ENCODE data around the gene VIL1. TPM values are rescaled to one million over a fixed set of nuclear protein-coding genes. Genes with fewer than 3 reads are reported as not detected.

VIL1 gene
- total and polyA plus RNA-seq, 9 of the 15 experiments (the other 6 are each of a cell fraction or from before 2014, with no cell fraction given), result 0.51 to 2.7 (median 1.2) TPM

DNA sequence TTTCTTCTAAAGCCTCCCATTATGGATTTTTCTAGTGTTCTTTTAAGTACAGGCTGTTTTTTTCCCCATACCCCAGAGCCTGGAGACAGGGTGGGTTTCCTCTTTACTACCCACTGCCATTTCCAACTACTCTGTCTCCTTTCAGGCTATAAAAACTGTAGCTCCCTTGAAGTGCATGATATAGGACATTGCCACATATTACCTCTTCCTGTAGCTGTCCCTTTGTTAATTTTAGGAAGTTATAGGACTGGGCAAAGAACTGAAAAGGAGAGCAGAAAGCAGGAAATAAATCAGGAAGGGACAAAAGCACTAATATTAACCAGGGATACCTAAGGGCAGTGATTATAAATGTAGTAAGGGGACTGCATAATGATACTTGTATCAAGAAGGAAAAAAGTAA, 54.1 kb downstream of the VIL1 start:
- Histone ChIP-seq H3K79me2 (ENCODE audit: control insufficient read depth, insufficient read depth, low read length) (no peaks in the 10 kb centered on the region), H3K4me3 (no peak overlapping the region), H3K4me1 (replicated peaks in 1 of 2; ENCODE audit: control insufficient read depth in 2 of 2, insufficient read depth in 2 of 2, low read length in 2 of 2) (peaks cover 0 to 5% of the 10 kb centered on the region in 2 experiments; a peak in 3 of 5 replicates), H4K20me1 (replicated peaks; ENCODE audit: control insufficient read depth, insufficient read depth, low read length) (no peaks in the 10 kb centered on the region), H3K9me3 (replicated peaks; ENCODE audit: control insufficient read depth, insufficient read depth, low read depth, low read length) (no peaks in the 10 kb centered on the region), H3K27ac (ENCODE audit: extremely low read depth, low read depth, low read length) (no peak overlapping the region), H3K9ac (ENCODE audit: insufficient read depth in 1 of 2, low read depth in 2 of 2, low read length in 2 of 2) (no peak overlapping the region), H3K4me2 (ENCODE audit: insufficient read depth, low read length) (no peak overlapping the region), H3K36me3 (ENCODE audit: control insufficient read depth, insufficient read depth, low read length) (peaks cover 66% of the 10 kb centered on the region), H2AFZ (ENCODE audit: low read depth, low read length) (no peak overlapping the region), H3K27me3 (ENCODE audit: control insufficient read depth in 2 of 2, insufficient read depth in 2 of 2, low read length in 2 of 2) (no peaks in the 10 kb centered on the region), H3K9me1 (ENCODE audit: control insufficient read depth, insufficient read depth, low read length) (no peaks in the 10 kb centered on the region)
- in situ Hi-C loops (cut with MboI), result no loop called here
- POLR2A ChIA-PET, result interaction anchor here (1.3 kb wide), 1 partner anchor 16 kb away, joined by 3 read pairs; no protein-coding TSS in a partner anchor
- TF ChIP-seq RBM15 (IDR thresholded peaks at IDR 0.05; ENCODE audit: insufficient read depth, low read length), result no peak
- no peak for TF ChIP-seq SREBF2 (CRISPR knock-in tag; IDR thresholded peaks at IDR 0.05)
- no peak for TF ChIP-seq ELF4 (CRISPR knock-in tag; IDR thresholded peaks at IDR 0.05)
- no peak for TF ChIP-seq JUNB (CRISPR knock-in tag; conservative IDR thresholded peaks at IDR 0.05)
- DNase-seq (ENCODE audit: extremely low read depth in 1 of 4, low spot score in 3 of 4) (no peak), FAIRE-seq (no peak), ATAC-seq (no peak)
- intact Hi-C loops (cut with micrococcal nuclease), result no loop called here
- CTCF ChIA-PET (ENCODE audit: low intra/inter-chr PET ratio), result no interaction called here
- no TSS peak for BruUV-seq (replicated peaks)

DNA sequence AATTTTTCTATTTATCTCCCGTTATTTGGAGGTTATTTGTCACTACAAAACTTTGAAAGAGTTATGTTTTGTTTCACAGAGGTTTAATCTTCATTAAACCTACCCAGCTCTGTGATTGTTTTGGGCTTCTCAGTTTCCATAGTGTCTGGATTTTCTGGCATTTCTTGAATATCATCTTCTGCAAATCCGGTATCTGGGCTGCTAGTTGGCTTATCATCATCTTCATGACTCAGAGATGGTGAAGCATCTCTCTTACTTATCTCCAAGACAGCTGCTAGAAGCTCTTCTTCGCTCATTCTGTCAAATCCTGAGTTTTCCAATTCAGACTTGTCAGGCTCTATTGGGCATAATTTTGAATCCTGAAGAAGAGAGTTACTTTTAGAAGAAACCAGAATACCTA, 55.6 kb downstream of the VIL1 start:
- 46% methylated on average over 3 of the region's 3 CpGs for WGBS (ENCODE audit: insufficient coverage, low coverage, missing lambda C conversion rate)
- H3K9me3 ChIP-seq (replicated peaks; ENCODE audit: control insufficient read depth, insufficient read depth, low read depth, low read length), result no peaks in the 10 kb centered on the region
- no peak overlapping the region for H3K27ac ChIP-seq (ENCODE audit: extremely low read depth, low read depth, low read length)
- CTCF ChIA-PET (ENCODE audit: low intra/inter-chr PET ratio), result no interaction called here
- FAIRE-seq (no peak), DNase-seq (ENCODE audit: extremely low read depth in 1 of 4, low spot score in 3 of 4) (no peak), ATAC-seq (no peak)
- no peaks in the 10 kb centered on the region for H3K79me2 ChIP-seq (ENCODE audit: control insufficient read depth, insufficient read depth, low read length)
- in situ Hi-C loops (cut with MboI), result no loop called here
- H3K36me3 ChIP-seq (ENCODE audit: control insufficient read depth, insufficient read depth, low read length), result peaks cover 74% of the 10 kb centered on the region
- TF ChIP-seq, protein P1, sequence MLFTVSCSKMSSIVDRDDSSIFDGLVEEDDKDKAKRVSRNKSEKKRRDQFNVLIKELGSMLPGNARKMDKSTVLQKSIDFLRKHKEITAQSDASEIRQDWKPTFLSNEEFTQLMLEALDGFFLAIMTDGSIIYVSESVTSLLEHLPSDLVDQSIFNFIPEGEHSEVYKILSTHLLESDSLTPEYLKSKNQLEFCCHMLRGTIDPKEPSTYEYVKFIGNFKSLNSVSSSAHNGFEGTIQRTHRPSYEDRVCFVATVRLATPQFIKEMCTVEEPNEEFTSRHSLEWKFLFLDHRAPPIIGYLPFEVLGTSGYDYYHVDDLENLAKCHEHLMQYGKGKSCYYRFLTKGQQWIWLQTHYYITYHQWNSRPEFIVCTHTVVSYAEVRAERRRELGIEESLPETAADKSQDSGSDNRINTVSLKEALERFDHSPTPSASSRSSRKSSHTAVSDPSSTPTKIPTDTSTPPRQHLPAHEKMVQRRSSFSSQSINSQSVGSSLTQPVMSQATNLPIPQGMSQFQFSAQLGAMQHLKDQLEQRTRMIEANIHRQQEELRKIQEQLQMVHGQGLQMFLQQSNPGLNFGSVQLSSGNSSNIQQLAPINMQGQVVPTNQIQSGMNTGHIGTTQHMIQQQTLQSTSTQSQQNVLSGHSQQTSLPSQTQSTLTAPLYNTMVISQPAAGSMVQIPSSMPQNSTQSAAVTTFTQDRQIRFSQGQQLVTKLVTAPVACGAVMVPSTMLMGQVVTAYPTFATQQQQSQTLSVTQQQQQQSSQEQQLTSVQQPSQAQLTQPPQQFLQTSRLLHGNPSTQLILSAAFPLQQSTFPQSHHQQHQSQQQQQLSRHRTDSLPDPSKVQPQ (CRISPR knock-in tag; IDR thresholded peaks at IDR 0.05; ENCODE audit: borderline replicate concordance), result no peak
- TF ChIP-seq, protein P2, sequence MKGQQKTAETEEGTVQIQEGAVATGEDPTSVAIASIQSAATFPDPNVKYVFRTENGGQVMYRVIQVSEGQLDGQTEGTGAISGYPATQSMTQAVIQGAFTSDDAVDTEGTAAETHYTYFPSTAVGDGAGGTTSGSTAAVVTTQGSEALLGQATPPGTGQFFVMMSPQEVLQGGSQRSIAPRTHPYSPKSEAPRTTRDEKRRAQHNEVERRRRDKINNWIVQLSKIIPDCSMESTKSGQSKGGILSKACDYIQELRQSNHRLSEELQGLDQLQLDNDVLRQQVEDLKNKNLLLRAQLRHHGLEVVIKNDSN (CRISPR knock-in tag; IDR thresholded peaks at IDR 0.05), result no peak
- TF ChIP-seq KDM2B (CRISPR knock-in tag; IDR thresholded peaks at IDR 0.05) (no peak), KLF6 (CRISPR knock-in tag; IDR thresholded peaks at IDR 0.05; ENCODE audit: borderline replicate concordance) (no peak), FOSL1 (tag; conservative IDR thresholded peaks at IDR 0.05) (peak; percentile 70), JUND (IDR thresholded peaks at IDR 0.05; ENCODE audit: borderline replicate concordance, low read depth, low read length) (peak; percentile 11; the same call in 1 of the 2 replicates), JUND (tag; IDR thresholded peaks at IDR 0.05; ENCODE audit: borderline replicate concordance, low read depth, low read length) (no peak), E2F3 (CRISPR knock-in tag; IDR thresholded peaks at IDR 0.05) (no peak), NR2C1 (IDR thresholded peaks at IDR 0.05) (no peak), NR2C1 (tag; IDR thresholded peaks at IDR 0.05) (no peak), SREBF2 (CRISPR knock-in tag; IDR thresholded peaks at IDR 0.05) (no peak)
- H2AFZ ChIP-seq (ENCODE audit: low read depth, low read length), result no peak overlapping the region
- no peak overlapping the region for H3K9ac ChIP-seq (ENCODE audit: insufficient read depth in 1 of 2, low read depth in 2 of 2, low read length in 2 of 2)
- no peak overlapping the region for H3K4me3 ChIP-seq
- intact Hi-C loops (cut with micrococcal nuclease), result no loop called here
- no peaks in the 10 kb centered on the region for H3K9me1 ChIP-seq (ENCODE audit: control insufficient read depth, insufficient read depth, low read length)
- no peaks in the 10 kb centered on the region for H4K20me1 ChIP-seq (replicated peaks; ENCODE audit: control insufficient read depth, insufficient read depth, low read length)
- H3K4me2 ChIP-seq (ENCODE audit: insufficient read depth, low read length), result no peak overlapping the region
- POLR2A ChIA-PET, result interaction anchor here (0.6 to 1.3 kb wide), 2 partner anchors 17 to 28 kb away, joined by 3 to 4 read pairs; no protein-coding TSS in a partner anchor
- no peaks in the 10 kb centered on the region for H3K27me3 ChIP-seq (ENCODE audit: control insufficient read depth in 2 of 2, insufficient read depth in 2 of 2, low read length in 2 of 2)
- peaks cover 0 to 5% of the 10 kb centered on the region in 2 experiments; a peak in 3 of 5 replicates for H3K4me1 ChIP-seq (replicated peaks in 1 of 2; ENCODE audit: control insufficient read depth in 2 of 2, insufficient read depth in 2 of 2, low read length in 2 of 2)
- no TSS peak for BruUV-seq (replicated peaks)

Measured in K562 (cell line).